CD4-positive, alpha-beta T cell treated with Interleukin-6 at 100 ng/mL for 8 hours (primary cell): ENCODE results near the gene LCTL.

Experiments used
- DNase-seq: peaks from one replicate; pipeline ENCODE4 v3.0.0-alpha.2; 2020; ENCODE audit warnings: mixed read lengths, low spot score

LCTL gene

DNA sequence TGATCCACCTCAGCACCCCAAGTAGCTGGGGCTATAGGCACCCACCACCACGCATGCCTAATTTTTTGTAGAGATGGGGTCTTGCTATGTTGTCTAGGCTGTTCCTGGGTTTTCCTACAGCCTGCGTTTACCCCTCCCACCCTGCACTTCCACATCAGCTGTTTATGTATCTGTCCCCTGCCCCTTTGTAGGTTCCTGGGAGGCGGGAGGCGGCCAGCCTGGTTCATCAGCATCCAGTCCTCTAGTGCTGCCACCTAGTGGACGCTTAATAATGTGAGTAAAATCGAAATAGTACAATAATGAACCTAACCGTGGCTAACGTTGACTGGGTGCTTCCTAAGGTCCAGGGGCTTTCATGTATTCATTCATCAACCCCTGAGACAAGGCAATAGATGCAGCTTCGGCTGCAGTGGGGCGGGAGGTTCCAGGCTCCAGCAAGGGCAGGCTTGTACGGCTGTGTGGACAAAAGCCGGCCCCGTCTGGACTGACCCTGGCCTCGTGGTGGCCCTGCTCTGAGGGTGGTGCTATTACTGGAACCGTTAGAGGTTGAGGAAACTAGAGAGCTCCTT is 1.2 kb upstream of the LCTL start:
- DNase-seq: peak; percentile 52

DNA sequence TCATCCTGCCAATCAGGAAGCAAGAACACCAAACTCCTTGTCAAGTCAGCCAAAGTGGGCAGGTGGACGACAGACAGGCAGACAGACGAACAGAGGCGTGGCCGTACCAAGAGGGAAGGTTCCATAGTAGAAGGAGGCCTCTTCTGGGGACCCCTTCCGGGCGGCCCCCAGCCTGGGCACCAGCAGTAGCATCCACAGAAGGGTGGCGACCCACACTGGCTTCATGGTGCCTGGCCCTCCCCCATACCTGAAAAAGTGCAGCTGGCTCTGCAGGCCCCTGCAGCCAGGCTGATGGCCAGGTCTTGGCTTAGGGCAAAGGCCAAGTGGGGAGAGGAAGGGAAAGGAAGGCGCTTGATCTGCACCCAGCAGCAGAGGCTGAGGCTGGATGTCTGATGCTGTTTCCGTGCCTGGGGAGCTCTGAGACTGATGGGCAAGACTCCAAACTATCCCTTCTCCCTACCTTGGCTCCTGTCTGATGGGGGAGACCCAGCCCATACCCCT is 607 bp downstream of the LCTL start:
- DNase-seq: no peak

DNA sequence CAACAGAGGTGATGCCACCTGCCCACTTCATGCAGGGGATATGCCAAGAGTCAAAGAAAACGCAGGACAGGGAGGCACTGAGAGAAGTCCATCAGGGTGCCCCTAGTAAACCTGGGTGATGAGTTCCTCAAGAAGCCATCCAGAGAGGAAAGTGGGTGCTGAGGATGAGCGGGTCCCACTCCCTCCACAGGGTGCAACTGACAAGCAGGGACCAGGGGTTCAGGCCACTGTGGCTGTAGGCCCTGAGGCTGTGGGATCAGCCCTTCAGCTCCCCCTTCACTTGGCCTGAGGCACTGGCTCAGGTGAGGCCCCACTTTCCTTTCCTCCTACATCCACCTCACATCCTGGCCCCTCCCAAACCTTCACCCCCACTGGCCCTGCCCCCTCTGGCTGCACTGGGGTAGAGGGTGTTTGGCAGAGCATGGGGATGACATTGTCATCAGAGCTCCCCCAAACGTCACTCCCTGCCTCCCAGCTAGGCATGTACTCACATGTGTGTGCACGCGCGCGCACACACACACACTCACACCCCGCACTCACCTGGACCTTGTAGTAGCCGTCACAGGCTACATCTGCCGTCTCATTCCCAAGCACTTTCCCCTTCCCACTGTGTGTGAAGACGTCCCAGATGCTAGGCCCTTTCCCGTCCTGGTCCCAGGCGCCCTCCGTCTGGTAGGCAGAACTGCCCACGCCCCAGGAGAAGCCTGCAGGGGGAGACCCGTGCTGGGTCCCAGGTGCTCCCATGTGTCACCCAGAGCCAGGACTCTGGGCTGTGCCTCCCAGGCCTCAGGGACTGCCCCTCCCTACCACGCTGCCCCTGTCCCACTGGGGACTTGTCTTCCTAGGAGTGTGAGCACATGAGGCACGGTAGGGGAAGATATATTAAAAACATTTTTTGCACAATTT is 1.4 kb downstream of the LCTL start:
- DNase-seq: no peak

DNA sequence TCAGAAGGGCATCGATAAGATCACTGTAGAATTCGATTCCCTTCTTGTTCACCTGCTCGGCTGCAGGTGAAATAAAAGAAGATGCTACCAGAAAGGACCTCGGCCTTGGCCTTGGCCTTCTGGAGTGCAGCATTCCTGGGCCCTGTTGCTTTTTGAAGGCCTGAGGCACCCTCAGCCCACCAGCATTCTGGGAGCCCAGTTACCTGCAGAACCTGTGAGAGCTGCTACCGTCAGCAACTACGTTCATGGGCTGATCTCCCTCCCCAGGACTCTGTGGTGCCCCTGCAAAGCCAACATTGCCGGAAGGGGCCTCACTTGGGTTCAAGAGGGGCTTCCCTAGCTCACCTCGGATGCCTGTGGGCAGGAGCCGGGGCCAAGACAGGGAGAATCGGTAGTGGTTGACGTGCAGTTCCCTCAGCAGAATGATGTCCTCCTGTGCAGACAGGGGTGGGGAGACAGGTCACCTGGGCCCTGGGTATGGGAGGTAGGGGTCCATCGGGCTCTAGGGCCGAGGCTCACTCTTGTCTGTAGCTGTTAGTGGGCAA is 2.2 kb downstream of the LCTL start:
- DNase-seq: no peak

DNA sequence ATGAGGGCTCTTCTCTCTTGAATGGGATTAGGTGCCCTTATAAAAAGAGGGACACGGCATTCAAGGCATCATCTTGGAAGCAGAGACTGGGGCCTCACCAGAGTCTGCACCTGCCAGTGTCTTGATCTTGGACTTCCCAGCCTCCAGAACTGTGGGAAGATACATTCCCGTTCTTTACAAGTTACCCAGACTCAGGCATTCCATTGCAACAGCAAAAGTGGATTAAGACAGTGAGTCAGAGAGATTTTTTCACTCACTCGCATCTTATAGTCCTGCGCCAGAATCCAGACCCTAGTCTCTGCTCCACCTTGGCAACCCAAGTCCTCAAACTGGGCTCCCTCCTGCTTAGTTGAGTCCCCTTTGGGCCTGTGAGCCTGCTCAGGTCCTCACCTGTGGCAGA is 2.7 kb downstream of the LCTL start:
- DNase-seq: no peak

DNA sequence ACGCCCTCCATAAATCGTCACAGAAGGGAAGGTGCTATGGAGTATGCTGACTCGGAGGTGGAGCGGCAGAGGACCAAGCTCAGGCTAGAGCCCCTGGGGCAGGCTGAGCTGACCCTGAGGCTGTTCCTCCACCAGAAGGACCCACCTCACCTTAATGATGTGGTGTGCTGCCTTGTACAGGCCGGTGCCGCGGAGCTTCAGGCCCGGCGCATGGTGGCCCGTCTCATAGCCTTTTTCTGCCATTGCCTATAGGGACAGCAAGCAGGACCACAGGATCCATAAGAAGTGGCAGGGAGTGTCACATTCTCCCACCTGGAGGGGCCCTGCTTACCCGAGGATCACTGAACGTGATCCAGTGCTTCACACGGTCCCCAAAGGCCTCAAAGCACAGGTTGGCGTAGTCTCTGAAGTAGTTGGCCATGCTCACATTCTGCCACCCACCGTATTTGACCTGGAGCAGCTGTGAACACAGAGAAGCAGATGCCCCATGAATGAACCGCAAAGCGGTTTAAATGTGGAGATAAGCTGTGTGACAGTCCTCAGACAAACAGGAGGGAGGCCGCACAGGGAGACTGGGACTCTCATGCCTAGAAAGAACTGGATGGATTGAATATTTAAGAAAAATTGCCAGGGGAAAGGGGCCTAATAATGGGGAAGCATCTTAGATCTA is 4.8 kb downstream of the LCTL start:
- no peak for DNase-seq

DNA sequence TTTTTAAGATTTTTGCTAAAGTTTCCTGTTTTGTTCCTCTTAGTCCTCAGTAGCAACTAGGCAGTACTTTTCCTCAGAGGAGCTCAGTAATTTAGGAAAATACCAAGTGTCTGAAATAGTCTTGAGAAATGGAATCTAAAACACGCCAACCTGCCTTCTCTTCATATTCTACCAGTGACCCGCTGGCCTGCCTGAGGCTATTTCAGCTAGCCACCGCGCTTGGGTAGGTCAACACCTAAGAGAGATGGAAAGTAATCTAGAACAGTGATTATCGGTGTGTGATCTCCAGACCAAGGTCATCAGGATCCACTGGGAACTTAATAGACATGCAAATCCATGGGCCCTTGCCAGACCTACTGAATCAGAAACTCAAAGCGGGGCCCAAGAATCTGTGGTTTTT is 7.5 kb downstream of the LCTL start:
- no peak for DNase-seq

DNA sequence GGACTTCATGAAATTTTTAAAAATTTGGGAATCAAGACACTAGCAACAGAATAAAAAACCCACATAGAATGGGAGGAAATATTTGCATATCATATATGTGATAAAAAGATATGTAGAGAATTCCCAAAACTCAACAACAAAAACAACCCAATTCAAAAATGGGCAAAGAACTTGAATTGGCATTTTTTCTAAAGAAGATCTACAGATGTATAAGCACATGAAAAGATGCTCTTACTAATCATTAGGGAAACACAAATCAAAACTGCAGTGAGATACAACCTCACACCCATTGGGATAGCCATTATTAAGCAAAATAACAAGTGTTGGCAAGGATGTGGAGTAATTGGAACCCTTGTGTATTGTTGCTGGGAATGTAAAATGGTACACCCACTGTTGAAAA is 10.1 kb downstream of the LCTL start:
- no peak for DNase-seq

DNA sequence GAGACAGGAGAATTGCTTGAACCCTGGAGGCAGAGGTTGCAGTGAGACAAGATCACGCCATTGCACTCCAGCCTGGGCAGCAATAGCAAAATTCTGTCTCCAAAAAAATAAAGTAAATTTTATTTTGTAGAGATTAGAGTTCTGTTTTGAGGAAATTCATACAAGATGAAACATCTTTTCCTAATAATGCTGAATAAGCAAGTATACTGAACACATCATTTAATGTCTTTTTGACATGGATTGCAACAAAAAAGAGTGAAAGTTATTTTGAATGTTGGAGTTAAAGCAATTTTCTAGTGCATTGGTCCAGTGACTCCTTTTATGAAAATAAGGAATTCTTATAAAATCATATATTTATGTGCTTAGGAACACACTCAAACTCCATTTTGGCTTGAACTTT is 20.5 kb downstream of the LCTL start:
- no peak for DNase-seq

DNA sequence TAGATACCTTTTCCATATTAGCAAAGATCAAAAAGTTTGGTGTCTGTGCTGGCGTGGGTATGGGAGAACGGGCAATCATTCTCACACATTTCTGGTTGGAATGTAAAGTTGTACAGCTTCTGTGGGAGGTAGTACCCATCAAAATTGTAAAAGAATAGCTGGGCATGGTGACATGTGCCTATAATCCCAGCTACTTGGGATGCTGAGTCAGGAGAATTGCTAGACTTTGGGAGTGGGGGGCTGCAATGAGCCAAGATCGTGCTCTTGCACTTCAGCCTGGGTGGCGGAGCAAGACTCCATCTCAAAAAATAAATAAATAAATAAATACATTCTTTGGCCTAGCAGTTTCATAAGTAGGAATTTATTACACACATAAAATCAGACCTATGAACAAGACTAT is 22.9 kb downstream of the LCTL start:
- DNase-seq: no peak

DNA sequence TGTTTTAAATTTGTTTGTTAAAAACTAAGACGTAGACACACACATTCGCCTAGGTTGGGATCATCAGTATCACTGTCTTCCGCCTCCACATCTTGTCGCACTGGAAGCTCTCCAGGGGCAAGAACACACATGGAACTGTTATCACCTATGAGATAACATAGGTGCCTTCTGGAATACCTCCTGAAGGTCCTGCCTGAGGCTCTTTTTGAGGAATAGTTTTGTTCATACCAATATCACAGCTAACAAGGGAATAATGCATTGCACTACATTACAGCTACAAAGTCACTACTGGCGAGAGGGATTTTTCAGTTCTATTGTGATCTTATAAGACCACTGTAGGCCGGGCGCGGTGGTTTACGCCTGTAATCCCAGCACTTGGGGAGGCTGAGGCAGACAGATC is 30.7 kb downstream of the LCTL start:
- no peak for DNase-seq

DNA sequence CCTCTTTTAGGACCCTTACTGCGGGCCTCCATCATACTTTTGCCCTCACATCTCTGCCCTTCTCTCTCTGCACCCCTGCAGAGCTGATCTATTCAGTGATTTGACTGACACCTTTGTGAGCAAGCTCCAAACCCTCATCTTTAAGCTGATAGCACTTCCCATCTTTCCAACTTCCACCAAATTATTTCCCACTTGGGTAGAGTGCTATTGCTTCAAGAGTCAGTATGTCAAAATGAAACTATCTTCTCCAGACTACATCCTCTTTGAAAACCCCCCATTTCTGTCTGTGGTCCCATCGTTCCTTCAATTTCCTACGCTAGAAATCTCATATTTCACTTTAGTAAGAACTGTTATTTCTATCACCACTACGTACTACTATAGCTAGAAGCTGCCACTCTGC is 41.0 kb downstream of the LCTL start:
- DNase-seq: no peak

DNA sequence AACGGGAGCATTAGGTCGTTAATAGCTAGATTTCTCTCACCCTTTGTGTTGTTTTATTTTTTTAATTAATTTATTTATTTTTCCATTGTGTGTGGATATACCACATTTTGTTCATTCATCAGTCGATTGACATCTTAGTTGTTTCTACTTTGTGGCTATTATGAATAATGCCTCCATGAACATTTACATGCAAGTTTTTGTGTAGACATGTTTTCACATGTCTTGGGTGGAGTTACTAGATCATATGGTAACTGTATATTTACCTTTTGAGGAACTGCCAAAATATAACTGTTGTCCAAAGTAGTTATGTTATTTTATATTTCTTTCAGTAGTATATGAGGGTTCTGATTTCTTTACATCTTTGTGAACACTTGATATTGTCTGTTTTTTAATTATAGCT is 41.9 kb downstream of the LCTL start:
- DNase-seq: no peak

DNA sequence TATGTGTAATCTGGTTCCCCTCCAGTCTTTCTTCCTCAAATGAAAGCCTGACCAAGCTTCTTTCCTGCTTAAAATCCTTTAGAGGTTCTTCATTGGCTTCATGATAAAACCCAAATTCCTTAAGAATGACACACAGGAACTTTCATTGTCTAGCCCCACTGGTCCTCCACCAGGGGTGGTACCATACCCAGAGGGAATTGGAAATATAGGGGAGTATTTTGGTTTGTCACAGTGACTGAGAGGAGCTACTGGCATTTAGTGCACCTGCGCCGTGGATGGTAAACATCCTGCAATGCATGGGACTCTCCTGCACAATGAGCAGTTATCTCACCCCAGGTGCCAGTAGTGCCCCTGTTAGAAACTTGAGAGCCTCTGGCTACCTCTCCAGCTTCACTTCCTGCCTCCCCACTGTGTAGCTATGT is 49.9 kb downstream of the LCTL start:
- DNase-seq: no peak

DNA sequence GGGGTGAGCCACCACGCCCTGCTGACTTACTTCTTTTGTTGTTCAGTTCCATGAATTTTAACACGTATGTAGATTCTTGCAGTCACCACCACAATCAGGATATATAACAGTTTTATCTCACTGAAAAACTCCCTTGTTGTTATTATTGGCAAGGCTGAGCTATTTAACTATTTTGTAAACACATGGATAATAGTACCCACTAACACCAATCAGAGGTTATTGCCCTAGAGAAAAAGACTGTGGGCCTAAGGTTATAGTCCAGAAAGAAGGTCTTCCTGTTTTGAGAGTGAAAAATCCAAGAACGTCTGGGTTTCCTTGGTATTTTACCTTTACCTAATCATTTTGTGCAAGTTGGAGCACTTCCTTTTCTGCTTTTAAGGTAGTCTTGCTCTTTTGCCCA is 51.2 kb downstream of the LCTL start:
- DNase-seq: no peak

DNA sequence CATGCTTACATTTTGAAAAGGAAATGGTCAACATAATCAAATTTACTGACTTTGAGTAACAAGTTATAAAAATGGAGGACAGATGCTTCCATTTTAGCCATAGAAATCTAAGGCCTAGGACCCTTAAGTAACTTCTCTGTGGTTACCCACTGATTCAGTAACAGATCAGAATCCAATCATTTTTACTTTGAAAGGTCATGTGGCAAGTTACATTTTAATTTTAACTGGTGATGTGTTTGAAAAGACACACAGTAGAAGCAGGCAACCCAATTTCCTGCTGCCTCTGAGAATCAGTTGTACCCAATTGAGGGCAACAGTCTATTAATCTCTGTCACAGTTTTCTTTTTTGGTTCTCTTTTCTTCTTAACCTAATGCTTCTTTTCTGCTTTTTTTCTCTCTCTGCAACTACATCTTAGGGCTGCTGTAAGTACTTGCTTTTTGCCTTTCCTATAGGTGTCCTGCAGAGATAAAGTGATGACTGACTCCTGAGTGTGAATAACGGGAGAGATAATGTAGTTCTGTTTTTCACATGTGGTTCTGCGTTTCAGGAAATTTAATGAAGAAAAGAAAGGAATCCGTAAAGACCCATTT is 57.4 kb downstream of the LCTL start:
- DNase-seq: no peak

DNA sequence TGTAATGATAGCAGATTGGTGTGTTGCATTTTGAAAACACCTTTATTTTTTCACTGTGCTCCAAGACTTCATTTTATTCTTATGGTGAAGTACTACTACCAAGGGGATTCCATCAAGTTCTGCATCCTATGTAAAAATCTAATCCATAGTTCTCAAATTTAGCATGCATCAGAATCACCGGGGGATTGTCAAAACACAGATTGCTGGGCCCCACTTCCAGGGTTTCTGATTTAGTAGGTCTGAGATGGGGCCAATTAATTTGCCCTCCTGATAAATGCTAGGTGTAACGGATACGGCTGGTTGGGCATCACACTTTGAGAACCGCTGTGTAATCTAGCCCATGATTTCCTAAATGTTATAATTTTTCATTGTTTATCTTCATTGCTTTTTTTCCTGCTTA is 60.0 kb downstream of the LCTL start:
- DNase-seq: no peak

DNA sequence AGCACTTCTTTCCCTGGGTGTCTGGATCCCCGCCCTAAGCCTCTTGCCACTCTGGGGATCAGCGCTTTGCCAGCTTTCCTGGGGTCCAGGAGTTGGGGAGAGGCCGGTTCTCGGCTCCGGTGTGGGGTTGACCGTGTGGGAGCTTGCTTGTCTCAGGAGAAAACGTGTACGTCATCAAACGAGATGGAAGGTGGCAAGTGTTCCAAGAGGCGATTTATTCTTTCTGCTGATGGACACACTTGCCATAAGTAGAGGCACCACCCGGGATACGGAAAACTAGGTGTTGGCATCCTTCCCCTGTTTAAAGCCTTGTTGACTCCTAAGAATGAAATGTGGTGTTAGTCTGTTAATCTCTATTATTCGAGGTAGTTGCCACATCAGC is 60.4 kb downstream of the LCTL start:
- DNase-seq: no peak

DNA sequence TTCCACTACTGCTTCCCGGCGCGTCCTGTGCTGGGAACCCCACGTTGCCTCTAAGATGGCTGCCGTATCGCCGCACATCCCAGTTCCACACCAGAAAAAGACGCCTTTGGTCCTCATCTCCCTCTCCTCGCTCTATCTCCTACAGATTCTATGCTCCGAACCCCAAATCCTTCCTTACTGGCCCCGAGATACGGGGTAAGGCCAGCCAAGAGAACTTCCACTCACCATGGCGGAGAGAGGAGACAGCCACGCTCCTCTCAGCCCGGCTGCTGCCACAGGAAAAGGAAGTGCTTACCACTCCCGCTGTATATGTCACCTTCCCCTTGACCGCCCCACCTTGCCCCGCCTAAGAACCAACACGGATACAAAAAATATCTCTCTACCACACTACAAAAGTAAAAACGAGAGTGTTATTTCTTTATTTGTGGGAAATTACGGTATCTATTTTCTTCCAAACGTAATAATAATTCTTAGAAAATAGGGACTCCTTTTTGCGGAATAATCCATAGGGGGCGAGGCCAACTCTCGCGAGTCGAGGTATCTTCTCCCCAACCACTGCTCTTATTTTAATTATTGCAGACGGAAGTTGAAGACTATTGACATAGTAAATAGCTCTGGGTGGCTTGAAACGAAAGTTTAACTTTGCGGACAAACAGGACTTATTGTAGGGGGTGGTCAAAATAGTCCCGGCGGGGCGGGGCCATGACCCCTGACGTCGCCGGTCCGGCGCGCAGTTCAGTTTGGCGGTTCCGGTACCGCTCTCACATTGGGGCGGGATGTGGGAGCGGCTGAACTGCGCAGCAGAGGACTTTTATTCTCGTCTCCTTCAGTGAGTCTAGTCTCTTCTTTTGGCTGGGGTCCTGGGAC is 61.0 kb downstream of the LCTL start, which contains the start of the genes RPL4 and ZWILCH:
Gene RPL4, minus strand, starts transcription at position 293 of the 867 bp plus-strand sequence. Its CDS starts 65 bp downstream, at position 228.
Gene ZWILCH, plus strand, starts transcription at position 764 of the 867 bp plus-strand sequence. Its CDS starts 13 bp downstream, at position 777.
- DNase-seq: peak; percentile 80

DNA sequence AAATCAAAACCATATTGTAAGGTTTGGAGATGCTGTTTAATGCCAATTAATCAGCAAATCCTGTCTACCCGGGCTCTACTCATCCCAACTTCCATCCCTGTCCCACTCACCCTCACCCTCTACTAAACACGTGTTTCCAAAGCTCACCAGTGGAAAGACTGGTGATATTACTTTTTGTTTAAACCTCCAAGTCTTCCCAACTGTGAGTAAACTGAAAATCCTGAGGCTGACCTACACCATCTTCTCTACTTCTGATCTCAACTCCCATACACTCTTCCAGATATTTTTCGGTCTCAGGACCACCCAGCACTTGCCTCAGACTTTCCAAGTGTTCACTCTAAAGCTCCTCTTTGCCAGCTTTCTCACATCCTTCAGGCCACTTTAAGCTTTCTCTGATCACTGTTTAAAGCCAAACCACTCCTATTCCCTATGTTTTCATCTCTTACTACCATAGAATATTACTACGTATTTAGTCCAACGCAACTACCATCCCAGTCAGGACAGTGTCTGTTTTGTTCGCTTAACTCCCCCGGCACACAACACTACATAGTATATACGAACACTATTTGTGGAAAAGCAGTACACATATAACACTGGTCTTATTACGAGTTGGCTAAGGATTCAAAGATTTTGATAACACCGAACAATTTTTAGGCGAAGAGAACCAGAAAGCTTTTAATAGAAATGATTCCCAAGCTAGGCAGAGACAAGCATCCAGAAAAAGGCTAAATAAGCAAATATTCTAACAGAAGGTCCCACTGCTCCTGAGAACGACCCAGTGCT is 61.8 kb downstream of the LCTL start:
- DNase-seq: no peak
